Liver (tissue), 9 donors: Measurements from ENCODE around the gene NUP42. TPM values are rescaled to one million over a fixed set of nuclear protein-coding genes. Genes with fewer than 3 reads are reported as not detected.

Experiments used
- DNase-seq: peaks from one replicate; pipeline ENCODE4 v3.0.0-alpha.2; 2017; ENCODE audit warnings: low spot score
- H3K27ac ChIP-seq, 2 donors: one replicate each; pipeline ENCODE4 v1.7.0; 2013; ENCODE audit warnings: inconsistent platforms in 2 of 2, low read length in 2 of 2, control low read depth in 1 of 2, low read depth in 1 of 2, mild to moderate bottlenecking in 1 of 2
- H3K27me3 ChIP-seq, 4 donors: one replicate each; pipeline versions ENCODE4 v1.6.1 to v1.7.0; 2013; ENCODE audit warnings: low read length in 3 of 4, inconsistent platforms in 1 of 4, mild to moderate bottlenecking in 1 of 4, moderate library complexity in 1 of 4; ENCODE audit not compliant: control insufficient read depth in 4 of 4, insufficient read depth in 4 of 4
- H3K36me3 ChIP-seq, 4 donors: one replicate each; pipeline versions ENCODE4 v1.6.1 to v1.7.0; 2013; ENCODE audit warnings: low read length in 3 of 4, mild to moderate bottlenecking in 3 of 4, low read depth in 1 of 4, moderate library complexity in 1 of 4; ENCODE audit not compliant: control insufficient read depth in 4 of 4, insufficient read depth in 3 of 4
- H3K4me1 ChIP-seq, 4 donors: one replicate each; pipeline versions ENCODE4 v1.6.1 to v1.7.0; 2013; ENCODE audit warnings: low read length in 3 of 4, mild to moderate bottlenecking in 3 of 4, moderate library complexity in 1 of 4; ENCODE audit not compliant: control insufficient read depth in 4 of 4, insufficient read depth in 4 of 4
- H3K4me3 ChIP-seq, 3 donors: one replicate each; pipeline versions ENCODE4 v1.6.1 to v1.7.0; 2013; ENCODE audit warnings: low read length in 3 of 3, control low read depth in 1 of 3, low read depth in 1 of 3, mild to moderate bottlenecking in 1 of 3
- H3K9ac ChIP-seq, 2 donors: one replicate each; pipeline ENCODE4 v1.7.0; 2013; ENCODE audit warnings: low read length in 2 of 2, mild to moderate bottlenecking in 2 of 2, moderate library complexity in 2 of 2, control low read depth in 1 of 2, low read depth in 1 of 2
- H3K9me3 ChIP-seq, 4 donors: one replicate each; pipeline versions ENCODE4 v1.6.1 to v1.7.0; 2013; ENCODE audit warnings: low read length in 3 of 4; ENCODE audit not compliant: control insufficient read depth in 4 of 4
- CTCF ChIP-seq: fragments of 150-350 bp; IDR thresholded peaks from 2 replicates; pipeline ENCODE4 v1.5.1; 2017; ENCODE audit warnings: improper control_type of control experiment, low read depth, low read length; ENCODE audit not compliant: missing input control
- EGR1 ChIP-seq, 2 donors: IDR thresholded peaks; 2 replicates each; pipeline ENCODE4 v1.6.1; 2016 to 2018; ENCODE audit warnings: antibody characterized with exemption in 2 of 2, low read depth in 2 of 2
- FOXA1 ChIP-seq: IDR thresholded peaks from 2 replicates; pipeline ENCODE4 v1.6.1; 2016; ENCODE audit warnings: antibody characterized with exemption
- FOXA2 ChIP-seq: IDR thresholded peaks from 2 replicates; pipeline ENCODE4 v1.6.1; 2016; ENCODE audit warnings: antibody characterized with exemption
- HNF4A ChIP-seq, 2 donors: conservative IDR thresholded peaks; 2 replicates each; pipeline ENCODE4 v1.6.1; 2016; ENCODE audit warnings: antibody characterized with exemption in 2 of 2, mild to moderate bottlenecking in 2 of 2
- HNF4G ChIP-seq: IDR thresholded peaks from 2 replicates; pipeline ENCODE4 v1.6.1; 2016; ENCODE audit warnings: antibody characterized with exemption
- JUND ChIP-seq, 2 donors: IDR thresholded peaks; 2 replicates each; pipeline ENCODE4 v1.6.1; 2016; ENCODE audit warnings: antibody characterized with exemption in 2 of 2
- MAX ChIP-seq: IDR thresholded peaks from 2 replicates; pipeline ENCODE4 v1.6.1; 2016; ENCODE audit warnings: antibody characterized with exemption
- NR2F2 ChIP-seq: IDR thresholded peaks from 2 replicates; pipeline ENCODE4 v1.6.1; 2016; ENCODE audit warnings: antibody characterized with exemption
- RAD21 ChIP-seq, 2 donors: IDR thresholded peaks; 2 replicates each; pipeline ENCODE4 v1.6.1; 2016; ENCODE audit warnings: antibody characterized with exemption in 2 of 2, mild to moderate bottlenecking in 2 of 2
- REST ChIP-seq: IDR thresholded peaks from 2 replicates; pipeline ENCODE4 v1.6.1; 2016; ENCODE audit warnings: antibody characterized with exemption, mild to moderate bottlenecking
- RXRA ChIP-seq, 2 donors: IDR thresholded peaks; 2 replicates each; pipeline ENCODE4 v1.6.1; 2017 to 2018; ENCODE audit warnings: antibody characterized with exemption in 2 of 2, mild to moderate bottlenecking in 1 of 2
- SP1 ChIP-seq: IDR thresholded peaks from 2 replicates; pipeline ENCODE4 v1.6.1; 2018; ENCODE audit warnings: antibody characterized with exemption, mild to moderate bottlenecking
- TAF1 ChIP-seq: conservative IDR thresholded peaks from 2 replicates; pipeline ENCODE4 v1.6.1; 2016; ENCODE audit warnings: antibody characterized with exemption, mild to moderate bottlenecking
- WGBS: extraction: QIAGEN DNeasy Blood & Tissue Kit; methylation state at CpG from one replicate; pipeline ENCODE4 v1.1.7; 2013; 5-methylcytosine and 5-hydroxymethylcytosine counted together
- polyA plus RNA-seq, 2 donors: library from polyadenylated mRNA; stranded (reverse) in 1 of 2; unstranded in 1 of 2; fragments of 200-250 nt in 1 of 2; fragments of >200 nt in 1 of 2; fragmentation: Nextera tagmentation in 1 of 2; extraction: Ambion mirVana in 1 of 2; gene quantifications; one replicate each; pipeline versions ENCODE4 v1.2.1 to v1.2.3, GENCODE V29; 2013 to 2015
- total RNA-seq, 2 donors: library from RNA; depleted of rRNA; stranded (reverse); fragments of >200 nt; gene quantifications; one replicate each; pipeline ENCODE4 v1.2.3, GENCODE V29; 2014
- TF ChIP-seq, protein P1 (sequence below): IDR thresholded peaks from 2 replicates; pipeline ENCODE4 v1.6.1; 2016; ENCODE audit warnings: antibody characterized with exemption
- TF ChIP-seq, protein P2 (sequence below): IDR thresholded peaks from 2 replicates; pipeline ENCODE4 v1.6.1; 2016; ENCODE audit warnings: antibody characterized with exemption
- donor health status: healthy.
- donor health status: healthy.
- donor health status: healthy.
- donor health status: healthy.
- donor health status: healthy.

Gene NUP42
- total and polyA plus RNA-seq, 4 donors: 11.9 to 35.8 (median 18.3) TPM

GRCh38 chr7:23228412-23228811, 46.6 kb downstream of the NUP42 start (continued):
- TF ChIP-seq CTCF (no peak), RAD21 (IDR thresholded peaks at IDR 0.05) (no peak)

GRCh38 chr7:23230641-23231101, 48.8 kb downstream of the NUP42 start:
- DNase-seq: no peak
- H3K27ac ChIP-seq: no peak overlapping the region
- H3K27me3 ChIP-seq: no peaks in the 10 kb centered on the region
- H3K4me3 ChIP-seq: no peak overlapping the region
- H3K9ac ChIP-seq: no peak overlapping the region
- H3K36me3 ChIP-seq: no peaks in the 10 kb centered on the region
- no peaks in the 10 kb centered on the region for H3K4me1 ChIP-seq
- WGBS: 82% methylated on average over 6 of the region's 6 CpGs
- TF ChIP-seq, protein P1, sequence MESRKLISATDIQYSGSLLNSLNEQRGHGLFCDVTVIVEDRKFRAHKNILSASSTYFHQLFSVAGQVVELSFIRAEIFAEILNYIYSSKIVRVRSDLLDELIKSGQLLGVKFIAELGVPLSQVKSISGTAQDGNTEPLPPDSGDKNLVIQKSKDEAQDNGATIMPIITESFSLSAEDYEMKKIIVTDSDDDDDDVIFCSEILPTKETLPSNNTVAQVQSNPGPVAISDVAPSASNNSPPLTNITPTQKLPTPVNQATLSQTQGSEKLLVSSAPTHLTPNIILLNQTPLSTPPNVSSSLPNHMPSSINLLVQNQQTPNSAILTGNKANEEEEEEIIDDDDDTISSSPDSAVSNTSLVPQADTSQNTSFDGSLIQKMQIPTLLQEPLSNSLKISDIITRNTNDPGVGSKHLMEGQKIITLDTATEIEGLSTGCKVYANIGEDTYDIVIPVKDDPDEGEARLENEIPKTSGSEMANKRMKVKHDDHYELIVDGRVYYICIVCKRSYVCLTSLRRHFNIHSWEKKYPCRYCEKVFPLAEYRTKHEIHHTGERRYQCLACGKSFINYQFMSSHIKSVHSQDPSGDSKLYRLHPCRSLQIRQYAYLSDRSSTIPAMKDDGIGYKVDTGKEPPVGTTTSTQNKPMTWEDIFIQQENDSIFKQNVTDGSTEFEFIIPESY: no peak
- TF ChIP-seq HNF4A (conservative IDR thresholded peaks at IDR 0.05) (no peak), TAF1 (no peak), NR2F2 (no peak)
- no peaks in the 10 kb centered on the region for H3K9me3 ChIP-seq

DNA sequence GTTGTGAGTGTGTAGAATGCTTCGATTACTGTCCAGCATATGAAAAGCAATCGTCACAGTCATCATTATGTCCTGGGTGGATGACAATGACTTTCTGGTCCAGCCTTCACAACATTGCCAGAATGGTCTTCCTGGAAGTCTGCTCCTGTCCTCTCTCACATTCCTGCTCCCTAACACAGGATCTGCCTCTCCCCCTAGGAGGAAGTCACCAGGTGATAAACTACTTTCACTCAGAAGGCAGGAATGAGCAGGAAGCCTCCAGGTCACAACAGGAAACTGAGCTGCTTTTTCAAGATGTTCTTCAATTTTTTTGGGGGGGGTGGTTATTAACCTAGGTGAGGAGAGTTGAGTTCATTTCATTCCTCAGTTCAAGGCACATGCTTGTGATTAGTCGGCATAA, 51.1 kb downstream of the NUP42 start:
- no peaks in the 10 kb centered on the region for H3K9me3 ChIP-seq
- no peak for TF ChIP-seq FOXA2
- no peak for TF ChIP-seq FOXA1
- no peak for TF ChIP-seq TAF1
- no peak for TF ChIP-seq RXRA (IDR thresholded peaks at IDR 0.05)
- TF ChIP-seq HNF4A (conservative IDR thresholded peaks at IDR 0.05): no peak
- no peak for TF ChIP-seq NR2F2
- no peak for TF ChIP-seq HNF4G
- no peak overlapping the region for H3K9ac ChIP-seq
- H3K27ac ChIP-seq: no peak overlapping the region
- no peak overlapping the region for H3K4me3 ChIP-seq
- 88% methylated on average over 3 of the region's 3 CpGs for WGBS
- no peak for DNase-seq
- no peaks in the 10 kb centered on the region for H3K36me3 ChIP-seq
- H3K27me3 ChIP-seq: no peaks in the 10 kb centered on the region
- H3K4me1 ChIP-seq: no peaks in the 10 kb centered on the region

DNA sequence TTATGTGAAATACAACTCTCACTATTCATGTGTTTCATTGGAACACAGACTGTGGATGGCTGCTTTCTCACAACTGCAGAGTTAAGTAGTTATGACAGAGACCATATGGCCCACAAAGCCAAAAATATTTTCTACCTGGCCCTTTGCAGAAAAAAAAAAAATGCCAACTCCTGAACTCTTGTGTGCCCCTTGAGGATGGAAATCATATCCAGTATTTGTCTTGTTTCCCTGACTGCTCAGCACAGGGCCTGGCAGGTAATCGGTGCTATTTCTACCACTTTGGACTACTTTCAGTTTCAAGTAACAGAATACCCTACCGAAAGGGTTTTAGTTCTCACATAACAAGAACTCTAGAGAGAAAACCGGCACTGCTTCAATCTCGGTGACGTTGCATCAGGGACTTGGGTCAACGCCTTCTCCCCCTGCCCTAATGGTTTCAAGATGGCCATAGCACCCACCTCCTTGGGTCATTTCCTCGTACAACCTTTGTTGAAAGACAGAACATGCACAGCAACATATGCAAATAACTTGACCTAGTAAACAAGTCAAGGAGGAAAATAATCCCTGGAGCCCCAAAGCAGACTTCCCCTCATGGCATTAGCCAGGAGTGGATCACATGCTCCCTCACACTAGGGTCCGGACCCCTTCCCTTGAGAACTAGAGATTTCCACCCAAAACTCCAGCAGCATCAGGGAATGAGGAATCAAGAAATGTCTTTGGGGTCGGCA, 52.9 kb downstream of the NUP42 start:
- no peaks in the 10 kb centered on the region for H3K27me3 ChIP-seq
- H3K4me3 ChIP-seq: no peak overlapping the region
- no peaks in the 10 kb centered on the region for H3K9me3 ChIP-seq
- H3K27ac ChIP-seq: no peak overlapping the region
- no peak overlapping the region for H3K9ac ChIP-seq
- H3K36me3 ChIP-seq: no peaks in the 10 kb centered on the region
- DNase-seq: no peak
- no peaks in the 10 kb centered on the region for H3K4me1 ChIP-seq
- 85% methylated on average over 9 of the region's 9 CpGs for WGBS
- no peak for TF ChIP-seq EGR1 (IDR thresholded peaks at IDR 0.05; ENCODE audit: low read depth in 2 of 2)
- TF ChIP-seq RAD21 (IDR thresholded peaks at IDR 0.05): no peak
- TF ChIP-seq REST: no peak
- no peak for TF ChIP-seq FOXA2
- TF ChIP-seq SP1: no peak
- no peak for TF ChIP-seq JUND (IDR thresholded peaks at IDR 0.05)
- TF ChIP-seq HNF4G: no peak
- TF ChIP-seq HNF4A (conservative IDR thresholded peaks at IDR 0.05): no peak
- no peak for TF ChIP-seq FOXA1
- TF ChIP-seq, protein P1: no peak
- TF ChIP-seq NR2F2: no peak
- TF ChIP-seq, protein P2, sequence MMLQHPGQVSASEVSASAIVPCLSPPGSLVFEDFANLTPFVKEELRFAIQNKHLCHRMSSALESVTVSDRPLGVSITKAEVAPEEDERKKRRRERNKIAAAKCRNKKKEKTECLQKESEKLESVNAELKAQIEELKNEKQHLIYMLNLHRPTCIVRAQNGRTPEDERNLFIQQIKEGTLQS: no peak
- TF ChIP-seq MAX: no peak
